ENCODE data around the gene RAD52.

DNA sequence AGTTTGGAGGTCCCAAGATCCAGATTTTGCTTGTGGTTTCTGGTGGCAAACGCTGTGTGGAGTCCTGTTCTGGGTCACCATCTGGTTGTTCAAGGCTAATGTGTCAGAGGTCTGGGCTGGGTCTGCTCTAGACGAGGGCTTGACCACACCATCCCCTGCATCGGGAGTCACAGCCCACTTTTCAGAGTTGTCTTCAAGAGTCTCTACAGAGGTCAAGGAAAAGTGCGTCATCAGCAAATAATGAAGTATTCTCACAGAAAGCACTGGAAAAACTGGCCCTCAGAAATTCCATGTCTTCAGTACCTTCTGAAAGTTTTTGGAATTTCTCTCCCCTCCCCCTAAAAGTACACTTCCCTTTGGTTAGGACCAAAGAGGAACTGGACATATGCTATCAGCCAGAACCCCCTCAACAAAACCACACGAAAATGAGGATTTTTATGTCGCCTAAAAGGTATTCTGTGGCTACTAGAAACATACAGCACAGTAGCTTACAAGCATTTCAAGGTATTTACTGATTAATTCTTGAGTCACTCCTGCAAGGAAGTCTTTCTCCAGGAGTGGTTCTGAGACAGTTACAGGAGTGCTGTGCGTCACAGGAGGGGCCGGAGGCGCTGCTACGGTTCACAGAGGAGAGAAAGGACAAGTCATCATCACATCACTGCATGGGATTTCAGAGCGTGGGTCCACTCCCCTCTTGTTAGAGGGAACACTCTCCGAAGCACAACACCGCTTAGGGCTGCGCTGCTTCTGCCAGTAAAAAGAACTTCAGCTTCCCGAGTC is 35.4 kb downstream of the RAD52 start:
- TF ChIP-seq, protein P1, sequence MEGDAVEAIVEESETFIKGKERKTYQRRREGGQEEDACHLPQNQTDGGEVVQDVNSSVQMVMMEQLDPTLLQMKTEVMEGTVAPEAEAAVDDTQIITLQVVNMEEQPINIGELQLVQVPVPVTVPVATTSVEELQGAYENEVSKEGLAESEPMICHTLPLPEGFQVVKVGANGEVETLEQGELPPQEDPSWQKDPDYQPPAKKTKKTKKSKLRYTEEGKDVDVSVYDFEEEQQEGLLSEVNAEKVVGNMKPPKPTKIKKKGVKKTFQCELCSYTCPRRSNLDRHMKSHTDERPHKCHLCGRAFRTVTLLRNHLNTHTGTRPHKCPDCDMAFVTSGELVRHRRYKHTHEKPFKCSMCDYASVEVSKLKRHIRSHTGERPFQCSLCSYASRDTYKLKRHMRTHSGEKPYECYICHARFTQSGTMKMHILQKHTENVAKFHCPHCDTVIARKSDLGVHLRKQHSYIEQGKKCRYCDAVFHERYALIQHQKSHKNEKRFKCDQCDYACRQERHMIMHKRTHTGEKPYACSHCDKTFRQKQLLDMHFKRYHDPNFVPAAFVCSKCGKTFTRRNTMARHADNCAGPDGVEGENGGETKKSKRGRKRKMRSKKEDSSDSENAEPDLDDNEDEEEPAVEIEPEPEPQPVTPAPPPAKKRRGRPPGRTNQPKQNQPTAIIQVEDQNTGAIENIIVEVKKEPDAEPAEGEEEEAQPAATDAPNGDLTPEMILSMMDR (IDR thresholded peaks at IDR 0.05; ENCODE audit: low read depth, low read length, missing input control), result no peak
- TF ChIP-seq SP1 (IDR thresholded peaks at IDR 0.05) (no peak), YY1 (IDR thresholded peaks at IDR 0.05) (no peak), RAD21 (IDR thresholded peaks at IDR 0.05) (no peak), FOXA1 (IDR thresholded peaks at IDR 0.05) (no peak)

Data from liver (tissue), 3 donors.